ENCODE results near the gene CRTAC1. TPM values are rescaled to one million over a fixed set of nuclear protein-coding genes. Genes with fewer than 3 reads are reported as not detected.

CRTAC1 gene
- polyA plus RNA-seq, 4 donors: 19.1 to 50.5 (median 34.2) TPM

DNA sequence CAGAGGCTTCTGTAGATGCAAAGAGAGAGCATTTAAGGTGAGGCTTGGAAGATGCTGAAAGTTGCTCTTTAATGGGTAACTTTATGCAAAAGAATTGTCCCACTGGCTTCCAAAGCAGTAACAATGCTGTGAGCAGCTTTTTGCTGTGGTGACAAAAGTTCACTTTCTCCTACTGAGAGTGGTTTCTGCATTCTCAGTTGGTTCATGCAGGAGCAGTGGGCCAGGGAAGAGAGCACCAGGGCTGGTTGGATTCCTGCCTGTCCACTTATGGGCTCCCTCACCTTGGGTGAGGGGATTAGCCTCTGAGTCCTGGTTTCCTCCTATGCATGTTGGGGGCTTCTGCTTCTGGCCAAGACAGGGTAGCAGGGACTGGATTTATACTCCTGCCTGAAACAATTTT, 211.8 kb downstream of the CRTAC1 start:
- DNase-seq (ENCODE audit: low read depth in 4 of 4, low spot score in 3 of 4): no peak

DNA sequence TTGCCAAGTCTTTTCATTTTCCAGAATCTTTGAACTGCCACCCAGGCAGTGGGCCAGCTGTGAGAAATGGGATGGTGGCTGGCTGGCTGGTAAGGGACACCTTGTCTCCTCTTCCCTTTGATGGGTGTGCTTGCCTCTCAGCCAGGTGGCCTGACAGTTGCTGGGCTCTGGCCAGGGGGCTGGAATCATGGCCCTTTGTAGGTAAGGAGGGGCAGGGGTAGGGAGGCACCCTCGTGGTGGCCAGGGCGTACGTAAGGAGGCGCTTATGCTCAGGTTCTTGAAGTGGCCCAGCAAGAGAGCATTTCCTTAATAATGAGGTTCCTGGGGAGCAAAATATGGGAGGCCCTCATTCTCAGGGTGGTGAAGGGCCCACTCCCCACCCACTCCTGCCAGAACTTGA, 213.8 kb downstream of the CRTAC1 start:
- DNase-seq (ENCODE audit: low read depth in 4 of 4, low spot score in 3 of 4): no peak

Other genes with a start within 250 kb of the CRTAC1 start
- gene GOLGA7B, start 180.8 kb downstream of the CRTAC1 start, polyA plus RNA-seq (ENCODE audit: insufficient read length in 4 of 4): 1 to 10 TPM in 1 of 4 donors, under 1 TPM in 3; 0.28 to 1.1 (median 0.62) TPM
- gene R3HCC1L, start 104.0 kb upstream of the CRTAC1 start, polyA plus RNA-seq (ENCODE audit: insufficient read length in 4 of 4): 10 to 100 TPM; 18.3 to 20.8 (median 19.9) TPM
- gene LOXL4, start 237.6 kb upstream of the CRTAC1 start, polyA plus RNA-seq (ENCODE audit: insufficient read length in 4 of 4): 1 to 10 TPM; 3.8 to 4.5 (median 4.2) TPM